Activated CD4-positive, alpha-beta T cell treated with anti-CD3 and anti-CD28 coated beads for 36 hours (primary cell): Measurements from ENCODE around the gene C1QL3. TPM values are rescaled to one million over a fixed set of nuclear protein-coding genes. Genes with fewer than 3 reads are reported as not detected.

Experiments used
- ATAC-seq: fragments of 200-7000 bp; cut with Tn5 transposase; one replicate; pipeline ENCODE4 v1.10.0; 2021; ENCODE audit warnings: mild to moderate bottlenecking, moderate library complexity
- CTCF ChIA-PET: fragments of 350-600 bp; sonication (Branson Sonifier 250); formaldehyde crosslinking; loops from one replicate; lab custom pipeline; 2021; ENCODE audit warnings: antibody characterized with exemption; lab: Charles Lee
- POLR2A ChIA-PET: fragments of 350-600 bp; sonication (Branson Sonifier 250); formaldehyde crosslinking; loops from one replicate; lab custom pipeline; 2021; ENCODE audit warnings: antibody characterized with exemption, inconsistent platforms; lab: Charles Lee
- DNase-seq: peaks from one replicate; pipeline ENCODE4 v3.0.0-alpha.2; 2020
- H3K27ac Mint-ChIP-seq: one replicate; pipeline ENCODE4 v1.8.0; 2021; ENCODE audit warnings: mixed read lengths
- H3K27me3 Mint-ChIP-seq: one replicate; pipeline ENCODE4 v1.8.0; 2021; ENCODE audit warnings: mixed read lengths
- H3K36me3 Mint-ChIP-seq: one replicate; pipeline ENCODE4 v1.8.0; 2021; ENCODE audit warnings: low read depth, mixed read lengths
- H3K4me1 Mint-ChIP-seq: one replicate; pipeline ENCODE4 v1.8.0; 2021; ENCODE audit warnings: mixed read lengths
- H3K4me3 Mint-ChIP-seq: one replicate; pipeline ENCODE4 v1.8.0; 2021; ENCODE audit warnings: mild to moderate bottlenecking, moderate library complexity, mixed read lengths
- H3K9me3 Mint-ChIP-seq: one replicate; pipeline ENCODE4 v1.8.0; 2021; ENCODE audit warnings: low read depth, mixed read lengths
- intact Hi-C, 2 experiments: fragments of 100-400 bp; cut with DNase I in 1 of 2; cut with micrococcal nuclease in 1 of 2; formaldehyde crosslinking; loops; one replicate each; pipeline versions ENCODE4 v1.14.2 to v1.15.1; 2022 to 2024; cut with DNase I, micrococcal nuclease
- total RNA-seq, 2 experiments: library from RNA; stranded (reverse); gene quantifications; one replicate each; pipeline ENCODE4 v1.2.3, GENCODE V29; 2021

Gene C1QL3
- total RNA-seq, 2 experiments from 2014 or later = not detected

GRCh38 chr10:16491933-16492332 is 29.7 kb downstream of the C1QL3 start:
- intact Hi-C loops = no loop called here
- Mint-ChIP-seq H3K27ac (no peak overlapping the region), H3K36me3 (peaks cover 37% of the 10 kb centered on the region), H3K4me3 (no peak overlapping the region), H3K27me3 (no peaks in the 10 kb centered on the region), H3K4me1 (no peaks in the 10 kb centered on the region), H3K9me3 (no peaks in the 10 kb centered on the region)
- ATAC-seq (no peak), DNase-seq (no peak)
- POLR2A ChIA-PET = interaction anchor here (0.6 kb wide), 1 partner anchor 118 kb away, joined by 3 read pairs; no protein-coding TSS in a partner anchor
- CTCF ChIA-PET = no interaction called here

GRCh38 chr10:16490511-16490910 is 31.2 kb downstream of the C1QL3 start:
- intact Hi-C loops = no loop called here
- ChIA-PET CTCF (interaction anchor here (0.5 kb wide), 1 partner anchor 38 kb away, joined by 3 read pairs; no protein-coding TSS in a partner anchor), POLR2A (no interaction called here)
- Mint-ChIP-seq H3K36me3 (peaks cover 43% of the 10 kb centered on the region), H3K27ac (no peak overlapping the region), H3K9me3 (no peaks in the 10 kb centered on the region), H3K4me1 (no peaks in the 10 kb centered on the region), H3K4me3 (no peak overlapping the region), H3K27me3 (no peaks in the 10 kb centered on the region)
- ATAC-seq (no peak), DNase-seq (no peak)

- Mint-ChIP-seq H3K9me3 (no peaks in the 10 kb centered on the region), H3K4me3 (no peak overlapping the region), H3K27ac (peak overlapping the region; percentile 19), H3K36me3 (peaks cover 34% of the 10 kb centered on the region), H3K4me1 (peaks cover 10% of the 10 kb centered on the region), H3K27me3 (no peaks in the 10 kb centered on the region)
- DNase-seq (no peak), ATAC-seq (no peak)
- POLR2A ChIA-PET = no interaction called here
- intact Hi-C loops = no loop called here
- CTCF ChIA-PET = no interaction called here
Measured at GRCh38 chr10:16483241-16483917, 38.3 kb downstream of the C1QL3 start.

- Mint-ChIP-seq H3K36me3 (peaks cover 23% of the 10 kb centered on the region), H3K27ac (no peak overlapping the region), H3K4me1 (peaks cover 12% of the 10 kb centered on the region), H3K4me3 (no peak overlapping the region), H3K9me3 (no peaks in the 10 kb centered on the region), H3K27me3 (no peaks in the 10 kb centered on the region)
- intact Hi-C loops = no loop called here
- DNase-seq = no peak
- ChIA-PET POLR2A (interaction anchor here (0.8 kb wide), 1 partner anchor 11 kb away, joined by 3 read pairs; no protein-coding TSS in a partner anchor), CTCF (no interaction called here)
- no peak for ATAC-seq
Measured at GRCh38 chr10:16481052-16481728, 40.5 kb downstream of the C1QL3 start.

- Mint-ChIP-seq H3K4me3 (no peak overlapping the region), H3K27me3 (no peaks in the 10 kb centered on the region), H3K36me3 (peaks cover 6% of the 10 kb centered on the region), H3K27ac (no peak overlapping the region), H3K9me3 (no peaks in the 10 kb centered on the region), H3K4me1 (peaks cover 8% of the 10 kb centered on the region)
- DNase-seq = no peak
- CTCF ChIA-PET = no interaction called here
- no peak for ATAC-seq
- intact Hi-C loops = no loop called here
- POLR2A ChIA-PET = no interaction called here
Measured at GRCh38 chr10:16478801-16479200, 42.9 kb downstream of the C1QL3 start.

GRCh38 chr10:16477757-16478156 is 43.9 kb downstream of the C1QL3 start:
- CTCF ChIA-PET = no interaction called here
- peaks cover 11% of the 10 kb centered on the region for H3K36me3 Mint-ChIP-seq
- intact Hi-C loops = no loop called here

GRCh38 chr10:16472828-16473227 is 48.9 kb downstream of the C1QL3 start:
- intact Hi-C loops = no loop called here
- Mint-ChIP-seq H3K27ac (no peak overlapping the region), H3K36me3 (peaks cover 33% of the 10 kb centered on the region), H3K4me3 (no peak overlapping the region), H3K9me3 (no peaks in the 10 kb centered on the region), H3K27me3 (no peaks in the 10 kb centered on the region), H3K4me1 (peaks cover 19% of the 10 kb centered on the region)
- DNase-seq = no peak
- no peak for ATAC-seq
- CTCF ChIA-PET = no interaction called here
- POLR2A ChIA-PET = no interaction called here

More at GRCh38 chr10:16477757-16478156, 43.9 kb downstream of the C1QL3 start:
- H3K4me1 Mint-ChIP-seq = peaks cover 2% of the 10 kb centered on the region
- no peak for ATAC-seq
- no peaks in the 10 kb centered on the region for H3K27me3 Mint-ChIP-seq
- no peak for DNase-seq
- no peak overlapping the region for H3K27ac Mint-ChIP-seq
- no peak overlapping the region for H3K4me3 Mint-ChIP-seq
- POLR2A ChIA-PET = no interaction called here
- no peaks in the 10 kb centered on the region for H3K9me3 Mint-ChIP-seq

- peaks cover 39% of the 10 kb centered on the region for H3K36me3 Mint-ChIP-seq
- POLR2A ChIA-PET = interaction anchor here (1.1 kb wide), 1 partner anchor 11 kb away, joined by 3 read pairs; no protein-coding TSS in a partner anchor
- peaks cover 26% of the 10 kb centered on the region for H3K4me1 Mint-ChIP-seq
- no peak overlapping the region for H3K4me3 Mint-ChIP-seq
- H3K9me3 Mint-ChIP-seq = no peaks in the 10 kb centered on the region
- CTCF ChIA-PET = no interaction called here
- DNase-seq (peak; percentile 58), ATAC-seq (peak; percentile 44)
- intact Hi-C loops = no loop called here
- peak overlapping the region; percentile 20 for H3K27ac Mint-ChIP-seq
- H3K27me3 Mint-ChIP-seq = no peaks in the 10 kb centered on the region
Measured at GRCh38 chr10:16470747-16471146, 50.9 kb downstream of the C1QL3 start.

- Mint-ChIP-seq H3K36me3 (peaks cover 56% of the 10 kb centered on the region), H3K4me3 (no peak overlapping the region), H3K27ac (no peak overlapping the region), H3K9me3 (peaks cover 3% of the 10 kb centered on the region), H3K27me3 (no peaks in the 10 kb centered on the region), H3K4me1 (peaks cover 40% of the 10 kb centered on the region)
- ATAC-seq = no peak
- intact Hi-C loops = no loop called here
- CTCF ChIA-PET = no interaction called here
- POLR2A ChIA-PET = no interaction called here
- DNase-seq = no peak
Measured at GRCh38 chr10:16466001-16466400, 55.7 kb downstream of the C1QL3 start.

Other genes with a start within 250 kb of the C1QL3 start
- gene PTER, start 84.9 kb downstream of the C1QL3 start, total RNA-seq = 10 to 100 TPM; 33.1 to 34.5 TPM